CD8-positive, alpha-beta memory T cell (primary cell): ENCODE results near the gene ZNF35. TPM values are rescaled to one million over a fixed set of nuclear protein-coding genes. Genes with fewer than 3 reads are reported as not detected.

Experiments
- CTCF ChIA-PET: fragments of 350-600 bp; sonication (Branson Sonifier 250); formaldehyde crosslinking; loops from one replicate; lab custom pipeline; 2021; ENCODE audit warnings: antibody characterized with exemption; lab: Charles Lee
- POLR2A ChIA-PET: fragments of 350-600 bp; sonication (Branson Sonifier 250); formaldehyde crosslinking; loops from one replicate; lab custom pipeline; 2021; ENCODE audit warnings: antibody characterized with exemption; lab: Charles Lee
- DNase-seq, 5 donors: peaks; one replicate each; pipeline versions ENCODE4 v3.0.0 to v3.0.0-alpha.2; 2020 to 2022; ENCODE audit warnings: mixed read lengths in 1 of 5
- H3K27ac ChIP-seq: one replicate; pipeline ENCODE4 v1.7.0; 2013; ENCODE audit warnings: low read depth, mild to moderate bottlenecking, low read length, moderate library complexity
- H3K27me3 ChIP-seq: 2 replicates; pipeline ENCODE4 v1.7.0; 2013; ENCODE audit warnings: low read length, mild to moderate bottlenecking; ENCODE audit not compliant: insufficient read depth, poor library complexity, severe bottlenecking
- H3K36me3 ChIP-seq: 2 replicates; pipeline ENCODE4 v1.7.0; 2013; ENCODE audit warnings: mild to moderate bottlenecking, low read length, moderate library complexity; ENCODE audit not compliant: insufficient read depth
- H3K4me1 ChIP-seq: 2 replicates; pipeline ENCODE4 v1.7.0; 2013; ENCODE audit warnings: mild to moderate bottlenecking, low read length, moderate library complexity; ENCODE audit not compliant: insufficient read depth
- H3K4me3 ChIP-seq: 2 replicates; pipeline ENCODE4 v1.7.0; 2013; ENCODE audit warnings: mild to moderate bottlenecking, low read length
- H3K9me3 ChIP-seq: 2 replicates; pipeline ENCODE4 v1.7.0; 2013; ENCODE audit warnings: mild to moderate bottlenecking, low read length
- H3K27ac Mint-ChIP-seq, 8 donors: one replicate each; pipeline ENCODE4 v1.8.0; 2020 to 2021; ENCODE audit warnings: mixed read lengths in 8 of 8, mild to moderate bottlenecking in 6 of 8, inconsistent platforms in 3 of 8, moderate library complexity in 3 of 8
- H3K27me3 Mint-ChIP-seq, 2 donors: one replicate each; pipeline ENCODE4 v1.8.0; 2020 to 2021; ENCODE audit warnings: mixed read lengths in 2 of 2, mild to moderate bottlenecking in 1 of 2, moderate library complexity in 1 of 2
- H3K36me3 Mint-ChIP-seq, 3 donors: one replicate each; pipeline ENCODE4 v1.8.0; 2020 to 2021; ENCODE audit warnings: mixed read lengths in 3 of 3, inconsistent platforms in 1 of 3, mild to moderate bottlenecking in 1 of 3
- H3K4me1 Mint-ChIP-seq, 3 donors: one replicate each; pipeline ENCODE4 v1.8.0; 2020 to 2021; ENCODE audit warnings: mixed read lengths in 3 of 3, inconsistent platforms in 1 of 3, mild to moderate bottlenecking in 1 of 3
- H3K4me3 Mint-ChIP-seq, 7 donors: one replicate each; pipeline ENCODE4 v1.8.0; 2020 to 2021; ENCODE audit warnings: mixed read lengths in 7 of 7, mild to moderate bottlenecking in 6 of 7, moderate library complexity in 4 of 7, inconsistent platforms in 2 of 7
- H3K9me3 Mint-ChIP-seq, 5 donors: one replicate each; pipeline ENCODE4 v1.8.0; 2020 to 2022; ENCODE audit warnings: mixed read lengths in 5 of 5, mild to moderate bottlenecking in 3 of 5, moderate library complexity in 2 of 5, inconsistent platforms in 1 of 5
- polyA plus RNA-seq: library from polyadenylated mRNA; unstranded; fragments of 300-500 nt; fragmentation: Illumina TruSeq; gene quantifications from one replicate; pipeline ENCODE4 v1.2.3, GENCODE V29; 2021
- total RNA-seq, 2 experiments: library from RNA; stranded (reverse); gene quantifications; one replicate each; pipeline ENCODE4 v1.2.3, GENCODE V29; 2021

ZNF35 gene
- total and polyA plus RNA-seq, 3 experiments from 2014 or later = 2.4 to 9.0 (median 8.2) TPM

- peak overlapping the region; percentile 73 to 94 (median 88) for H3K4me3 Mint-ChIP-seq
- Histone ChIP-seq H3K9me3 (peaks cover 14% of the 10 kb centered on the region), H3K27me3 (no peaks in the 10 kb centered on the region), H3K4me3 (peak overlapping the region; percentile 42), H3K4me1 (no peaks in the 10 kb centered on the region), H3K27ac (no peak overlapping the region), H3K36me3 (no peaks in the 10 kb centered on the region)
- H3K36me3 Mint-ChIP-seq = peaks cover 8 to 70% (median 27%) of the 10 kb centered on the region in 3 donors
- H3K27ac Mint-ChIP-seq = peak overlapping the region; percentile 3 to 74 (median 68)
- DNase-seq = peak; percentile 5 to 62 (median 36)
- CTCF ChIA-PET = interaction anchor here (1.5 kb wide), 1 partner anchor 11 kb away, joined by 5 read pairs; no protein-coding TSS in a partner anchor
- H3K4me1 Mint-ChIP-seq = peaks cover 15 to 18% (median 17%) of the 10 kb centered on the region in 3 donors
- POLR2A ChIA-PET = no interaction called here
- H3K9me3 Mint-ChIP-seq = peaks cover 14 to 60% (median 58%) of the 10 kb centered on the region in 5 donors
- H3K27me3 Mint-ChIP-seq = peaks cover 31 to 59% of the 10 kb centered on the region in 2 donors
These were observed 36.7 kb downstream of the ZNF35 start for GRCh38 chr3:44685128-44685800.

GRCh38 chr3:44687898-44688297 lies 39.4 kb downstream of the ZNF35 start:
- H3K4me3 ChIP-seq = no peak overlapping the region
- no peaks in the 10 kb centered on the region for H3K36me3 ChIP-seq
- H3K27me3 Mint-ChIP-seq = peaks cover 36 to 77% of the 10 kb centered on the region in 2 donors
- ChIA-PET CTCF (no interaction called here), POLR2A (no interaction called here)
- no peak for DNase-seq
- H3K4me1 Mint-ChIP-seq = peaks cover 15 to 18% (median 17%) of the 10 kb centered on the region in 3 donors
- H3K27me3 ChIP-seq = no peaks in the 10 kb centered on the region
- no peak overlapping the region for H3K27ac ChIP-seq
- H3K4me3 Mint-ChIP-seq = no peak overlapping the region
- H3K9me3 Mint-ChIP-seq = peaks cover 17 to 52% (median 40%) of the 10 kb centered on the region in 5 donors
- peaks cover 10% of the 10 kb centered on the region for H3K9me3 ChIP-seq
- no peaks in the 10 kb centered on the region for H3K4me1 ChIP-seq
- H3K27ac Mint-ChIP-seq = no peak overlapping the region
- peaks cover 6 to 51% (median 18%) of the 10 kb centered on the region in 3 donors for H3K36me3 Mint-ChIP-seq

Other genes with a start within 250 kb of the ZNF35 start
- 10 to 100 TPM; 15.8 to 16.2 TPM for gene ZNF445, start 171.1 kb upstream of the ZNF35 start, total RNA-seq
- 3.2 TPM for gene ZNF445, start 171.1 kb upstream of the ZNF35 start, polyA plus RNA-seq
- 1 to 10 TPM; 3.7 to 4.7 TPM for gene ZKSCAN7, start 93.5 kb upstream of the ZNF35 start, total RNA-seq
- gene ZKSCAN7, start 93.5 kb upstream of the ZNF35 start, polyA plus RNA-seq = 3.8 TPM
- under 1 TPM; 0.35 to 0.53 TPM for gene ZNF660, start 63.8 kb upstream of the ZNF35 start, total RNA-seq
- 0.07 TPM for gene ZNF660, start 63.8 kb upstream of the ZNF35 start, polyA plus RNA-seq
- 10 to 100 TPM; 13.8 to 14.2 TPM for gene ZNF197, start 23.7 kb upstream of the ZNF35 start, total RNA-seq
- gene ZNF197, start 23.7 kb upstream of the ZNF35 start, polyA plus RNA-seq = 5.7 TPM
- gene ZNF502, start 63.9 kb downstream of the ZNF35 start, total RNA-seq = 1 to 10 TPM; 1.6 to 1.7 TPM
- gene ZNF502, start 63.9 kb downstream of the ZNF35 start, polyA plus RNA-seq = 4.1 TPM
- 1 to 10 TPM; 4.9 to 6.0 TPM for gene ZNF501, start 80.9 kb downstream of the ZNF35 start, total RNA-seq
- 2.9 TPM for gene ZNF501, start 80.9 kb downstream of the ZNF35 start, polyA plus RNA-seq
- 10 to 100 TPM; 38.9 to 41.7 TPM for gene KIAA1143, start 112.9 kb downstream of the ZNF35 start, total RNA-seq
- 24.5 TPM for gene KIAA1143, start 112.9 kb downstream of the ZNF35 start, polyA plus RNA-seq
- gene KIF15, start 113.1 kb downstream of the ZNF35 start, total RNA-seq = 10 to 100 TPM; 21.7 to 23.6 TPM
- 0.24 TPM for gene KIF15, start 113.1 kb downstream of the ZNF35 start, polyA plus RNA-seq
- gene TMEM42, start 213.2 kb downstream of the ZNF35 start, total RNA-seq = 1 to 10 TPM; 8.2 to 9.1 TPM
- 35.9 TPM for gene TMEM42, start 213.2 kb downstream of the ZNF35 start, polyA plus RNA-seq
- not detected for gene TGM4, start 225.9 kb downstream of the ZNF35 start, total RNA-seq
- gene TGM4, start 225.9 kb downstream of the ZNF35 start, polyA plus RNA-seq = 0.43 TPM